CD14-positive monocyte (primary cell): Measurements from ENCODE around the gene KCNJ6. TPM values are rescaled to one million over a fixed set of nuclear protein-coding genes. Genes with fewer than 3 reads are reported as not detected.

ENCODE experiments used
- DNase-seq, 3 donors: peaks; one replicate each; pipeline ENCODE4 v3.0.0-alpha.2; 2011 to 2022
- H2AFZ ChIP-seq: 2 replicates; pipeline ENCODE4 v1.6.0; 2012; ENCODE audit warnings: mild to moderate bottlenecking, low read depth, low read length, inconsistent platforms; ENCODE audit not compliant: insufficient read depth, poor library complexity, severe bottlenecking
- H3K27ac ChIP-seq, 2 donors: 1 replicate in 1 of 2; 2 replicates in 1 of 2; pipeline ENCODE4 v1.5.1; 2012 to 2013; ENCODE audit warnings: low read length in 2 of 2, control low read depth in 1 of 2, inconsistent platforms in 1 of 2, low read depth in 1 of 2, mild to moderate bottlenecking in 1 of 2
- H3K27me3 ChIP-seq, 2 donors: one replicate each; pipeline versions ENCODE4 v1.6.0 to v1.6.1; 2011 to 2013; ENCODE audit warnings: low read length in 2 of 2; ENCODE audit not compliant: control insufficient read depth in 2 of 2, insufficient read depth in 2 of 2
- H3K36me3 ChIP-seq, 2 donors: replicated peaks in 1 of 2; 1 replicate in 1 of 2; 2 replicates in 1 of 2; pipeline versions ENCODE4 v1.5.1 to v1.6.1; 2012 to 2013; ENCODE audit warnings: low read length in 2 of 2, control low read depth in 1 of 2, inconsistent platforms in 1 of 2, mild to moderate bottlenecking in 1 of 2; ENCODE audit not compliant: insufficient read depth in 2 of 2, control insufficient read depth in 1 of 2
- H3K4me1 ChIP-seq, 2 donors: 1 replicate in 1 of 2; 2 replicates in 1 of 2; pipeline versions ENCODE4 v1.5.1 to v1.6.1; 2012 to 2013; ENCODE audit warnings: low read length in 2 of 2, control low read depth in 1 of 2, inconsistent platforms in 1 of 2, mild to moderate bottlenecking in 1 of 2, moderate library complexity in 1 of 2; ENCODE audit not compliant: insufficient read depth in 2 of 2, control insufficient read depth in 1 of 2
- H3K4me2 ChIP-seq: replicated peaks from 2 replicates; pipeline ENCODE3; 2012; ENCODE audit warnings: low read length, moderate library complexity, mild to moderate bottlenecking; ENCODE audit not compliant: poor library complexity, severe bottlenecking; ENCODE audit errors: extremely low read depth
- H3K4me3 ChIP-seq, 3 experiments: fragments of 200-600 bp in 1 of 3; sonication (generic) in 1 of 3; replicated peaks in 1 of 3; 1 replicate in 2 of 3; 2 replicates in 1 of 3; pipeline ENCODE4 v1.5.1; 2011 to 2013; ENCODE audit warnings: low read length in 3 of 3, mild to moderate bottlenecking in 3 of 3, control low read depth in 2 of 3, low read depth in 2 of 3, inconsistent platforms in 1 of 3, moderate library complexity in 1 of 3
- H3K79me2 ChIP-seq: 2 replicates; pipeline ENCODE4 v1.6.0; 2012; ENCODE audit warnings: mild to moderate bottlenecking, control low read depth, inconsistent platforms, low read length, moderate library complexity; ENCODE audit not compliant: insufficient read depth
- H3K9ac ChIP-seq: 2 replicates; pipeline ENCODE4 v1.6.0; 2017; ENCODE audit warnings: low read length, mild to moderate bottlenecking; ENCODE audit not compliant: insufficient read depth, poor library complexity, severe bottlenecking
- H3K9me3 ChIP-seq, 2 donors: replicated peaks in 1 of 2; 1 replicate in 1 of 2; 2 replicates in 1 of 2; pipeline versions ENCODE4 v1.5.1 to v1.6.1; 2012 to 2013; ENCODE audit warnings: low read length in 2 of 2, control low read depth in 1 of 2; ENCODE audit not compliant: control insufficient read depth in 1 of 2, insufficient read depth in 1 of 2
- H4K20me1 ChIP-seq: 2 replicates; pipeline ENCODE4 v1.6.0; 2012; ENCODE audit warnings: mild to moderate bottlenecking, low read length, control low read depth, moderate library complexity; ENCODE audit not compliant: insufficient read depth
- H3K27ac Mint-ChIP-seq, 7 donors: one replicate each; pipeline ENCODE4 v1.8.0; 2020; ENCODE audit warnings: mild to moderate bottlenecking in 7 of 7, mixed read lengths in 7 of 7, moderate library complexity in 6 of 7, inconsistent platforms in 2 of 7
- H3K27me3 Mint-ChIP-seq, 3 donors: one replicate each; pipeline ENCODE4 v1.8.0; 2021 to 2022; ENCODE audit warnings: low read depth in 3 of 3, mild to moderate bottlenecking in 3 of 3, mixed read lengths in 3 of 3, moderate library complexity in 3 of 3, inconsistent platforms in 1 of 3
- H3K36me3 Mint-ChIP-seq, 2 donors: one replicate each; pipeline ENCODE4 v1.8.0; 2020; ENCODE audit warnings: mixed read lengths in 2 of 2, inconsistent platforms in 1 of 2, mild to moderate bottlenecking in 1 of 2
- H3K4me1 Mint-ChIP-seq: one replicate; pipeline ENCODE4 v1.8.0; 2020; ENCODE audit warnings: mild to moderate bottlenecking, mixed read lengths
- H3K4me3 Mint-ChIP-seq, 2 donors: one replicate each; pipeline ENCODE4 v1.8.0; 2020; ENCODE audit warnings: mild to moderate bottlenecking in 2 of 2, mixed read lengths in 2 of 2, moderate library complexity in 1 of 2
- H3K9me3 Mint-ChIP-seq, 7 donors: one replicate each; pipeline ENCODE4 v1.8.0; 2020 to 2022; ENCODE audit warnings: mixed read lengths in 7 of 7, mild to moderate bottlenecking in 6 of 7, moderate library complexity in 6 of 7, inconsistent platforms in 2 of 7
- WGBS: methylation state at CpG from one replicate; pipeline ENCODE4 v1.1.5; 2013; ENCODE audit warnings: missing lambda C conversion rate; ENCODE audit not compliant: insufficient coverage; 5-methylcytosine and 5-hydroxymethylcytosine counted together
- intact Hi-C, 2 donors: fragments of 100-400 bp; cut with micrococcal nuclease; formaldehyde crosslinking; loops; one replicate each; pipeline versions ENCODE4 v1.15.0 to v1.15.1; 2023
- polyA plus RNA-seq, 3 donors: library from polyadenylated mRNA; depleted of rRNA in 1 of 3; unstranded in 2 of 3; stranded (reverse) in 1 of 3; fragments of 300-500 nt in 2 of 3; fragments of >200 nt in 1 of 3; fragmentation: Illumina TruSeq in 2 of 3; gene quantifications; 1 replicate in 2 of 3; 2 replicates in 1 of 3; pipeline ENCODE4 v1.2.3, GENCODE V29; 2012 to 2021
- TF ChIP-seq, protein P1 (sequence below): fragments of 200-600 bp; IDR thresholded peaks from one replicate; pipeline ENCODE4 v1.8.0; 2022; ENCODE audit warnings: antibody characterized with exemption, mild to moderate bottlenecking

KCNJ6 gene
- polyA plus RNA-seq, 3 donors = not detected

DNA sequence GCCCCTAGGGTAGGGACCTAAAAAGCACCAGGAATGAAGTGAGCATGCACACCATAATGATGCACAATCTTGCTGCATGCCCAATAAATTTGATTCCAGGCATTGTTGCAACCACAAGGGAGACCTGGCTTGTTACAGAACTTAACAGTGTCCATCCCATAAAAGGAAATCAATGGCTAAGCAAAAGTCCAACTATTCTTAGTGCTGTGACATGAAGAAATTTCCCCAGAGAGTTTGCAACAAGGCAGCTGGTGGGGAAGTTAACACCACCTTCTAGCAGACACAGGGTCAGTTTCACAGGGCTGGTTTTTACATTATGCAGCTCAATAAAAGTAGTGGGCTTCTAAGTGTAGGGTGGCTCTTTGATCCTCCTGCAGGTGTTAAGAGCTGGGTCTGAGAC is 221.1 kb downstream of the KCNJ6 start:
- Histone ChIP-seq H3K36me3 (no peaks in the 10 kb centered on the region), H3K9me3 (no peaks in the 10 kb centered on the region), H2AFZ (no peak overlapping the region), H3K27ac (no peak overlapping the region), H3K4me1 (no peaks in the 10 kb centered on the region), H3K4me3 (no peak overlapping the region), H4K20me1 (no peaks in the 10 kb centered on the region), H3K4me2 (no peak overlapping the region), H3K27me3 (no peaks in the 10 kb centered on the region), H3K79me2 (no peaks in the 10 kb centered on the region), H3K9ac (no peak overlapping the region)
- no peak for DNase-seq
- H3K27me3 Mint-ChIP-seq = peaks cover 2 to 10% (median 2%) of the 10 kb centered on the region in 3 donors
- H3K4me1 Mint-ChIP-seq = no peaks in the 10 kb centered on the region
- H3K36me3 Mint-ChIP-seq = no peaks in the 10 kb centered on the region
- no peak overlapping the region for H3K4me3 Mint-ChIP-seq
- H3K27ac Mint-ChIP-seq = no peak overlapping the region
- intact Hi-C loops = no loop called here
- H3K9me3 Mint-ChIP-seq = peaks cover 0 to 3% (median 0%) of the 10 kb centered on the region in 7 donors
- TF ChIP-seq, protein P1, sequence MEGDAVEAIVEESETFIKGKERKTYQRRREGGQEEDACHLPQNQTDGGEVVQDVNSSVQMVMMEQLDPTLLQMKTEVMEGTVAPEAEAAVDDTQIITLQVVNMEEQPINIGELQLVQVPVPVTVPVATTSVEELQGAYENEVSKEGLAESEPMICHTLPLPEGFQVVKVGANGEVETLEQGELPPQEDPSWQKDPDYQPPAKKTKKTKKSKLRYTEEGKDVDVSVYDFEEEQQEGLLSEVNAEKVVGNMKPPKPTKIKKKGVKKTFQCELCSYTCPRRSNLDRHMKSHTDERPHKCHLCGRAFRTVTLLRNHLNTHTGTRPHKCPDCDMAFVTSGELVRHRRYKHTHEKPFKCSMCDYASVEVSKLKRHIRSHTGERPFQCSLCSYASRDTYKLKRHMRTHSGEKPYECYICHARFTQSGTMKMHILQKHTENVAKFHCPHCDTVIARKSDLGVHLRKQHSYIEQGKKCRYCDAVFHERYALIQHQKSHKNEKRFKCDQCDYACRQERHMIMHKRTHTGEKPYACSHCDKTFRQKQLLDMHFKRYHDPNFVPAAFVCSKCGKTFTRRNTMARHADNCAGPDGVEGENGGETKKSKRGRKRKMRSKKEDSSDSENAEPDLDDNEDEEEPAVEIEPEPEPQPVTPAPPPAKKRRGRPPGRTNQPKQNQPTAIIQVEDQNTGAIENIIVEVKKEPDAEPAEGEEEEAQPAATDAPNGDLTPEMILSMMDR = no peak

DNA sequence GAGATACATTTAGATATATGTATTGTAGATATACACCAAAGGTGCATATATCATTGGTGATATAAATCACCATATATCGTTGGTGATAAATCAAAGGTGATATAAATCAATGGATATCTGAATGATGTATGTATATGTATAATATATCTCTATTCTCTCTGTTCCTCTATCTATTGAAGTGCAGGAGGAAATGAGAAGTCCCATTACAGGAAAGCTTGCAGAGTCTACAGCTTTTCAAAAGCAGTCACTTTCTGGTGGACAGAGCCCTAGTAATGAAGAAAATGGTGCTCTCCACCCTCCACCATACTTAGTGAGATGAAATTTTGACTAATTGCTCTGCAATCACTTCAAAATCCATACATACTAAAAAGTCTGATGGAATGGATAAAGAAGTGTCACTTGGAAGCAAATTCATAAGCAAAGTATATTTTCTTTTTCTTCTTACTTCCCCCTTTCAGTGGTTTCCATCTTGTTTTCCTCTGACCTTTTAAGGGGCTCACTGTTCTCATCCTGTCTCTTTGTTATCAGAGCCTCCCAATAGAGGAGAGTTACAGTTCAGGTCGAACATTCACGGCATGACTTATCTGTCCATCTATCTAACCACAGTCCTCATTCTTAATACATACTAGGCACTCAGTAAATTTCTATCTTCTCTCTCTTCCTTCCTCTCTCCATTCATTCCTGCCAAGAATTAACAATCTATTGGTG is 227.2 kb downstream of the KCNJ6 start:
- Mint-ChIP-seq H3K4me1 (peaks cover 5% of the 10 kb centered on the region), H3K36me3 (no peaks in the 10 kb centered on the region), H3K27ac (no peak overlapping the region), H3K27me3 (peaks cover 0 to 2% (median 2%) of the 10 kb centered on the region in 3 donors), H3K9me3 (peaks cover 0 to 2% (median 0%) of the 10 kb centered on the region in 7 donors), H3K4me3 (no peak overlapping the region)
- Histone ChIP-seq H2AFZ (peak overlapping the region; percentile 30), H3K36me3 (no peaks in the 10 kb centered on the region), H3K9ac (no peak overlapping the region), H3K9me3 (no peaks in the 10 kb centered on the region), H3K4me2 (no peak overlapping the region), H3K4me3 (no peak overlapping the region), H4K20me1 (no peaks in the 10 kb centered on the region), H3K4me1 (peaks cover 0 to 3% of the 10 kb centered on the region in 2 donors), H3K79me2 (no peaks in the 10 kb centered on the region), H3K27ac (no peak overlapping the region), H3K27me3 (no peaks in the 10 kb centered on the region)
- TF ChIP-seq, protein P1 = no peak
- intact Hi-C loops = no loop called here
- no CpG with 5 or more reads among the region's 3 CpGs for WGBS
- DNase-seq = no peak
